ENCODE measurements around the gene MMEL1.

MMEL1 gene

DNA sequence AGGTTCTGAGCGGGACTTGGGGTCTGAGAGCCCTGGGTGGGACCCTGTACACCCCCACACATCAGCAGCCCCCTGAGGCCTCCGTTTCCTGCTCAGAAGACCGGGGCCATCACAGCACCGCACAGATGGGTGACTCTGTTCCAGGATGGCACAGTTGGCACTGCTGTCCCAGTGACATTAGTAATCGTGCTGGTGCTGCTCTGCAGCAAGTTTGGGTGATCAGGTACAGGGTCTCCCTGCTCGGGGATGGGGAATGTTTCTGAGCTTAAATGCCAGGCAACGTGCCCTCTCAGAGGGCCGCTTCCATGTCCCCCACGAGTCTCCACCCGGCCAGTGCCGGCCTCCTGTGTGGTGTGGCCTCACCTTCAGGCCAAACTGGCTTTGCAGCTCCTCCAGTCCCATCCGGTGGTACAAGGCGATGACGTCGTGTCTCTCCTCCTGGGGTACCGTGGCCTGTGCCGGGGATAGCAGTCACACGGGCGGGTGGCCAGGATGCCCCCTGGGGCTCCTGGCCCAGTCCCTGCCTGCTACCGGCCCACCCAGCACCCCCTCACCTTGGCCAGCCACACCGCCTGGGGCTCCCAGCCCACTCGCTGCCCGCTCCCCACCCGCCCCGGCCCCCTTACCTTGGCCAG lies 29.2 kb downstream of the MMEL1 start:
- DNase-seq = no peak

DNA sequence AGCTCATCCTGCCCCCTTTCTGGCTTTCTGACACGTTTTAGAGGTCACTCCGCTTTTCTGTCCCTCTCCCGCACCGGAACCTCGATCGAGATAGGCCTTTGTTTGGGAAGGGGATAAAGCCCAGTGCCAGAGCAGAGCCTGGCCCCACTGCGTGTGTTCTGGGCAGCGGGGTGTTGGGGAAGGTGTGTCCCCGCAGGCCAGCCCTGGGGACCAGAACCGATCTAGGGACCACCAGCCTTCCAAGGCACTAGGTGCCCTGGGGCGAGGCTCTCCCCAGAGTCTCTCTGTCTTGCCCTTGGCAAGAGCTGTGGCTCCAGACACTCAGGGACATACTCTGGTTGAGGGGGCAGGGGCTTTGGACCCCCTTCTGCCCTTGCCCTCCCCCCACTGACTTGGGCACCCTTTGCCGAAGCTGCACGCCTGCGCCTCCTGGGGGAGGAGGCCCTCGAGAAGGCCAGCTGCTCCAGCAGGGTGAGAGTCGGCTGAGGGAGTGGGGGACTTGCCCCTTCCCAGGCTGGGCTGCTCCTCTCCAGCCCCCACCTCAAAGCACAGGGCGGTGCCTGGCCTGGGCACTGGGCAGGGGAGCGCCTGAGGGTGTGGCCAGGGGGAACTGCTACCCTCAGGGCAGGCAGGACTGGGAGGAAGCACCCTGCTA lies 29.8 kb downstream of the MMEL1 start:
- no peak for DNase-seq

GRCh38 chr1:2602311-2602835 lies 30.4 kb downstream of the MMEL1 start:
- no peak for DNase-seq

DNA sequence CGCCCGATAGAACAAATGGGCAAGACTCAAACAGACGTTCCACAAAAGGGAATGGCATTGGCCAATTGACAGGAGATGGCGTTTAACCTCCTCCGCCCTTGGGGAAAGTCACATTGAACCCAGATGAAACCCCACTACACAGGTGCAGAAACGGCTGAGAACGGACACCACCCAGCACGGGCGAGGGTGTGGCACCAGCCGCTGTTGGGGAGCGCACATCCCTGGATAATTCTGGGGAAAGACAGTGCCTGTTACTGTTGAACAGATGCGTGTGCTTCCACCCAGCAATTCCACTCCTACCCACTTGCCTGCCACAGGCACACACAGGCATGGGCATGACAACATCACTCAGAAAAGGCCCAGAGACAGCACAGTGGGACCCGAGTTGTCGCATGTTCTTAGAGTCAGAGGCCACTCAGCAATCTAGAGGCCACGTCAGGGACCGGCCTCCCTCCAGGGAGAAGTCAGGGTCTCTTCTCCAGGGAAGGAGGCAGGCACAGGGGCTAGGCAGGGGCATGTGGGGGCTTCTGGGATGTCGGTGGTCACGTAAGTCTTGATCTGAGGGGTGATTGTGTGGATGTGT lies 31.0 kb downstream of the MMEL1 start:
- no peak for DNase-seq

DNA sequence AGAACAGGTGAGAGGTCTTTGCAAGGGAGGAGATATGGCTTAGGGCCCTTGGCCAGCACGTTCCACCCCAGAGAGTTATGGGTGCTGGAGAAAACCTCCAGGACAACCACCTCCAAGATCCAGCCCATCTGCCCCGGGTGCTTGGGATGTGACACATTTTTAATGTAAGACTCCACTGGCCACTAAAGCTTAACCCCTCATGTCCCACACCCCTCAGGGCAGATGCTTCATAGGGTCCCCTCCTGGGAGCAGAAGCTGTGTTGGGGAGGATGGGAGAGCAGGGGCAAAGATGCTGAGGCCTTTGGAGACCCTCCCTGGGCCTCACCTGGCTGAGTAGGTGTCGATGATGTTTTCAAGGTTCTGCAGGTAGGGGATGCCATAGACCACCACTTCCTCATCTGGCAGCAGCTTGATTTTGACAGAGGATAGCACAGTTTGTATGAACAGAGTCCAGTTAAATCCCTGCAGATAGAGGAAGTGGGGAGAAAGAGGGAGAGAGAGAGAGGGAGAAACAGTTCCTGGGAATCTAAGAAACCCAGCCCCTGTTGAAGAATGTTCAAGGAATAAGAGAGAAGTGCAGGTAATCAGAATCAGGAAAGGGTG lies 34.4 kb downstream of the MMEL1 start:
- no peak for DNase-seq

DNA sequence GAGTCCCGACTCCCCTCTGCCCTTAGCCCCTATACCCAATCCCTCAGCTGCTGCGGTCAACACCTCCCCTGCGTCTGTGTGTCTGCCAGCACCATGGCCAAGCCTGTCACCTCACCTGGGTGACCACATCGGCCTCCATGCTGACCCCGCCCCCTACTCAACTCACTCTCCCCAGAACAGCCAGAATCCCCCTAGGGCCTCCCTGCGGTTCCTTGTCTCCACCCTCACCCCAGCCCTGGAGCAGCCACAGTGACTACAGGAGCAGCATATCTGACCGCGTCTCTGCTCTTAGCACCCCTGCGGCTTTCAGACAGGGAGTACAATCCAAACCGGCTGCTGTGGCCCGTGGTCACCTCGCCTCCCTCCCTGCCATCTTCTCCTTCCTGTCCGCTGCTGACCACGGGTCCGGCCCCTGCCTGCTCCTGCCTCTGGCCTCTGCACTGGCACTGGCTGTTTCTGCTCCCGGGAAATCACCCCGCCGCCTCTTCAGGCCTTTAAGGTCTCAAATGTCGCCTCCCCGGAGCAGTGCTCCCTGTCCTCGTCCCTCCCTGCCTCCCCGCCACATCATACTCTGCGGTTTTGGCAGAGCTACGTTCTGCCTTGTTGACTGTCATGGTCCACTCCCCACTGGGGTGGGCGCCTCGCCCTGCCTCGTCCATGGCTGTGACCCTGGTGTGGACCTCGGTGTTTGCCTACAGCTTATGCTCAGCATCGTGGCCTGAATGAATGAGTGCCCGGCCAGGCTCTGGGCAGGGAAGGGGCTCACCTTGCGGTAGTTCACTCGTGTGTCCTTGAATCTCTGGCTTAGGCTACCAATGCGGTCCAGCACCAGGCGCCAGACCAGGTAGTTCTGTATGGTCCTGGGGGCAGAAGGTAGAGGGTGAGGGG lies 35.1 kb downstream of the MMEL1 start:
- no peak for DNase-seq

- peak; percentile 2 for DNase-seq
Measured at GRCh38 chr1:2596530-2597333, 36.1 kb downstream of the MMEL1 start.

DNA sequence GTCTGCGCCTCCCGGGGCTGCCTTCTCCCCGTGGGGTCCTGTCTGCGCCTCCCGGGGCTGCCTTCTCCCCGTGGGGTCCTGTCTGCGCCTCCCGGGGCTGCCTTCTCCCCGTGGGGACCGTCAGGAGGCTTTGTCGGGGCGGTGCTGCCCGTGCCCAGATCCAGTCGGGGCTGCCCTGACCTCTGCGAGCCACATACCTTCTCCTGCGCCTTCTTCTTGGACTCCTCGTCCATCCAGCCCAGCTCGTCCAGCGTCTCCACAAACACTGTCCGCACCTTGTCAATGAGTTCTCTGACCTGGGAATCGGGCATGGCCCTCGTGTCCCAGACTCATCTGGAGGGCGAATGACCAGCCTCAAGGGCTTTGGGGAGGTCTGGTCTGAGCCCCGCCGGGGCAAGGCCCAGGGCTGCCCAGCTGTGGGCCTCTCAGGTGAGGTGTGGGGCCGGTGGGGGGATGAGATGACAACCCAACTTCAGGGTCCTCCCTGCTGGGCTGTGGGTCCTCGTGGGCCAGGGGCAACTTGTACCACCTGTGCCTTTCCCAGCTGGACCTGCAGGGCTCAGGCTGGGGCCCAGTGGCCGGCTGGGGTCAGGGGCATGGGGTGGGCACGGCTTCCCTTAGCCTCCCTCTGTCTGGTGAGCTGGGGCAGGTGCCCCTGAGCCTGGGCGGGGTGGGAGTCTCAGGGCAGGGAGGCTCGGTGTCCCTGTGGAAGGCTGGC lies 36.8 kb downstream of the MMEL1 start:
- no peak for DNase-seq

GRCh38 chr1:2595261-2595811 lies 37.5 kb downstream of the MMEL1 start:
- no peak for DNase-seq

- DNase-seq = no peak
Measured at GRCh38 chr1:2594641-2595131, 38.1 kb downstream of the MMEL1 start.

DNA sequence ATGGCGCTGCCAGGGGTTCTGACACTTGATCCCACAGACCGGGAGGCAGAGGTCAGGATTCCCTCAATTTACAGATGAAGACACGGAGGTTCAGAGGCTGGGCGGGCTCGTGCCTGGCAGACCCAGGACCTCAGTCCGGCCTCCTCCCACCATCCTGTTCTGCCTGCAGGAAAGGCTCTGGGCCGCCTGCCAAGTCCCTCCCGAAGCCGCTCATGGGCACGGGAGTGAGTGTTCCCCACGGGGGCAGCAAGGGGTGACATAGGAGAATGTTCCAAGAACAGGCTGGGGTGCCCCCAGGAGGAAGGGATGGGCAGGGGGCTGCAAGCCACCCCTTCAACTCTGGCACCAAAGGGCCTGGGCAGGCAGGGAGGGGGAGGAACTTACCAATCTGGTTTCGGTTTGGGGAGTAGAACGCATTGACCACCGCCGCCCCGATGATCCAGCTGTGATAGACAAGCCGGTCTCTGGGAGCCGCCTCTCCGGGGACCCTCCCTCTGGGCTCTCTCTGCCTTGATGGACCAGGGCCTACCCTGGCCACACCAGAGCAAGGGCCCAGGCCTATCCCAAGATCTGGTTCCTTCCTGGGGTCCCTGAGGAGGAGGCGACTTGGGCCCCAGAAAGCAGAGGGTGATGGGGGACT lies 38.7 kb downstream of the MMEL1 start:
- DNase-seq = no peak

DNA sequence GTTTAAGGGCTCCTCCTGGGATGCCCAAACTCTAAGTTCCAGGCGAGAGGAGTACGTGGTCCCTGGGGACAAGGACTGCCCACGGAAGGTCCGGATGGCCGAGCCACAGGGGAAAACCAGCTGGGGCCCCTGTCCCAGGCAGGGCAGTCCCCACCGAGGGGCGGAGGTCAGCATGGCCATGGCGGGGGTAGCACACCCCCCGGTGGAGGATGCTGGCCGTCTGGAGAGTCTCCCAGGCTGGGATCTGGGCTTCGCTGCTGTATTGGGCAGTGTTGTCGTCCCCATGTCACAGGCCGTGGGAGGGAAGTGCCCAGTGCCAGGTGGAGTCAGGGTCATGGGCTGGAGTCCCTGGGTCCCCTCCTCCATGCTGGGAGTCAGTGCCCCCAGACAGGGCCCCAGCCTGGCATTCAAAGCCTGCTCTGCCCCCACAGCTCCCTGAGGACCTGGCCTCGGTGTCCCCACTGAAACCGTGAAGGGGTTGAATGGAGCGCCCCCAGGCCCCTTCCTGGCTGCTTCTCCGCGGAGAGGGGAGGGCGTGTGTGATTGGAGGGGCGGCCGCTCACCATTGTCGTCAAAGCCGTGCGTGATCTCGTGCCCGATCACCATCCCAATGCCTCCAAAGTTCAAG lies 39.5 kb downstream of the MMEL1 start:
- DNase-seq = no peak

GRCh38 chr1:2592672-2593071 lies 40.1 kb downstream of the MMEL1 start:
- no peak for DNase-seq

GRCh38 chr1:2591581-2592261 lies 41.1 kb downstream of the MMEL1 start:
- no peak for DNase-seq

- DNase-seq = no peak
Measured at GRCh38 chr1:2591233-2591580, 41.6 kb downstream of the MMEL1 start.

DNA sequence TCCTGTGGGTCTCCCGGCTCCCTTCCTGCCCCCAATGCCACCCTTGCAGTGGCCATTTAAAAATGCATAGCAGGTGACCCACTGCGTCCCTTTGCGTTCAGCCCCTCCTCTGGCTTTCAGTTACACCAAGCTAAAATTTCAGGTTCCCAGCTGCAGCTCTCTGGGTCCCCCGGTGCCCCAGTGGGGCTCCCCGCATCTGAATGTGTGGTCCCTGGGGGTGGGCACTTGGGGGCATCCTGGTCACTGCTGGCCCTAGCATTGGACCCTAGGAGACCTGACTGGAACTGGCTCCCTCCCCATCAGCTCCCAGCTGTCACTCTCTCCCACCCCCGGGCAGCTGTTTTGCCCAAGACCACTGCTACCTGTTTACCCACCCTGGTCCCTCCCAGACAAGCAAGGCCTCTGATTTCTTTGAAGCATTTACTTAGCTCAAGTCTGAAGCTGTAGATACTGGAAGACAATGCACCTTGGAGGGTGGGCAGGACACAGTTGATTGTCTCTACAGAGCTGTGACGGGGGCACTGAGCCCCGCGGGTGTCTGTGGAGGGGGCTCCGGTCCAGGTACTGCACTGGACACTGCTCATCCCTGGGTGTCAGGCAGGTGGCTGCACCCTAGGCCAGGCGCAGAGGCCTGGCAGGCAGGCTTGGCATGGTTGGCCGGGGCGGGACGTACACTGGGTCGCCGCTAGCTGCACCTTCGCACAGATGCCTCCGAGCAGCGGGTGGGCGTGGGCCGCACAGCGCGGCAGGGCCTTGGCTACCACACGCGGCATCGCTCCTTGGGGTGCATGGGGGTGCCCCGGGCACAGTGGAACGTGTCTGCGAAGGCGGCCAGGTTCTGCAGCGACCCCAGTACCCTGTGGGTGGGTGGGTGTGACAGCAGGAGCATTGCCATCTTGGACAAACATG lies 42.3 kb downstream of the MMEL1 start:
- DNase-seq = no peak

GRCh38 chr1:2589431-2590232 lies 43.2 kb downstream of the MMEL1 start:
- no peak for DNase-seq
